ENCODE results near the gene RPN2. TPM values are rescaled to one million over a fixed set of nuclear protein-coding genes. Genes with fewer than 3 reads are reported as not detected.

RPN2 gene
- total and polyA plus RNA-seq, 2 donors (not counting 1 experiment from before 2014, with no cell fraction given), result 262 to 414 TPM

GRCh38 chr20:37236462-37236861 is 57.3 kb downstream of the RPN2 start:
- no peak overlapping the region for H3K4me2 ChIP-seq (ENCODE audit: extremely low read depth, insufficient read depth, low read length)
- TF ChIP-seq EZH2 (IDR thresholded peaks at IDR 0.05; ENCODE audit: low read length, missing control alignments), result no peak
- no peak for TF ChIP-seq CTCF (conservative IDR thresholded peaks at IDR 0.05 in 1 of 2, IDR thresholded peaks at IDR 0.05 in 1 of 2; ENCODE audit: low read depth in 1 of 2, low read length in 2 of 2)
- peaks cover 21% of the 10 kb centered on the region for H3K36me3 ChIP-seq (ENCODE audit: control insufficient read depth, insufficient read depth, low read length)
- H3K79me2 ChIP-seq (ENCODE audit: control insufficient read depth, insufficient read depth, low read length), result no peaks in the 10 kb centered on the region
- H3K9ac ChIP-seq (ENCODE audit: insufficient read depth, low read length), result no peak overlapping the region
- H3K4me1 ChIP-seq (ENCODE audit: control insufficient read depth, extremely low read depth, insufficient read depth, low read length), result peaks cover 7% of the 10 kb centered on the region
- H3K9me3 ChIP-seq (ENCODE audit: control insufficient read depth, insufficient read depth, low read depth, low read length), result no peaks in the 10 kb centered on the region
- no peak overlapping the region for H3K4me3 ChIP-seq (replicated peaks in 1 of 4; ENCODE audit: control extremely low read depth in 1 of 4, insufficient read depth in 1 of 4, low read depth in 3 of 4, low read length in 4 of 4)
- no peak overlapping the region for H3K27ac ChIP-seq (ENCODE audit: insufficient read depth, low read length)
- no peaks in the 10 kb centered on the region for H3K27me3 ChIP-seq (ENCODE audit: control insufficient read depth, insufficient read depth, low read length)
- H4K20me1 ChIP-seq (ENCODE audit: control insufficient read depth, extremely low read depth, insufficient read depth, low read length), result no peaks in the 10 kb centered on the region
- H2AFZ ChIP-seq (ENCODE audit: low read length), result no peak overlapping the region
- no peak for DNase-seq (ENCODE audit: low read depth in 2 of 2)

GRCh38 chr20:37237656-37238055 is 58.5 kb downstream of the RPN2 start:
- no peaks in the 10 kb centered on the region for H3K27me3 ChIP-seq (ENCODE audit: control insufficient read depth, insufficient read depth, low read length)
- TF ChIP-seq CTCF (conservative IDR thresholded peaks at IDR 0.05 in 1 of 2, IDR thresholded peaks at IDR 0.05 in 1 of 2; ENCODE audit: low read depth in 1 of 2, low read length in 2 of 2) (no peak), EZH2 (IDR thresholded peaks at IDR 0.05; ENCODE audit: low read length, missing control alignments) (no peak)
- H4K20me1 ChIP-seq (ENCODE audit: control insufficient read depth, extremely low read depth, insufficient read depth, low read length), result no peaks in the 10 kb centered on the region
- H3K79me2 ChIP-seq (ENCODE audit: control insufficient read depth, insufficient read depth, low read length), result no peaks in the 10 kb centered on the region
- H3K9me3 ChIP-seq (ENCODE audit: control insufficient read depth, insufficient read depth, low read depth, low read length), result no peaks in the 10 kb centered on the region
- H3K4me2 ChIP-seq (ENCODE audit: extremely low read depth, insufficient read depth, low read length), result no peak overlapping the region
- no peak overlapping the region for H2AFZ ChIP-seq (ENCODE audit: low read length)
- no peak overlapping the region for H3K27ac ChIP-seq (ENCODE audit: insufficient read depth, low read length)
- DNase-seq (ENCODE audit: low read depth in 2 of 2), result no peak
- no peak overlapping the region for H3K4me3 ChIP-seq (replicated peaks in 1 of 4; ENCODE audit: control extremely low read depth in 1 of 4, insufficient read depth in 1 of 4, low read depth in 3 of 4, low read length in 4 of 4)
- H3K9ac ChIP-seq (ENCODE audit: insufficient read depth, low read length), result no peak overlapping the region
- H3K36me3 ChIP-seq (ENCODE audit: control insufficient read depth, insufficient read depth, low read length), result peaks cover 18% of the 10 kb centered on the region
- H3K4me1 ChIP-seq (ENCODE audit: control insufficient read depth, extremely low read depth, insufficient read depth, low read length), result peaks cover 7% of the 10 kb centered on the region

- no peaks in the 10 kb centered on the region for H4K20me1 ChIP-seq (ENCODE audit: control insufficient read depth, extremely low read depth, insufficient read depth, low read length)
- no peak overlapping the region for H2AFZ ChIP-seq (ENCODE audit: low read length)
- peak in 1 of 2 donors; percentile 6 for DNase-seq (ENCODE audit: low read depth in 2 of 2)
- no peak for TF ChIP-seq EZH2 (IDR thresholded peaks at IDR 0.05; ENCODE audit: low read length, missing control alignments)
- TF ChIP-seq CTCF (conservative IDR thresholded peaks at IDR 0.05 in 1 of 2, IDR thresholded peaks at IDR 0.05 in 1 of 2; ENCODE audit: low read depth in 1 of 2, low read length in 2 of 2), result no peak
- no peaks in the 10 kb centered on the region for H3K79me2 ChIP-seq (ENCODE audit: control insufficient read depth, insufficient read depth, low read length)
- no peak overlapping the region for H3K27ac ChIP-seq (ENCODE audit: insufficient read depth, low read length)
- H3K4me1 ChIP-seq (ENCODE audit: control insufficient read depth, extremely low read depth, insufficient read depth, low read length), result peaks cover 7% of the 10 kb centered on the region
- H3K9ac ChIP-seq (ENCODE audit: insufficient read depth, low read length), result no peak overlapping the region
- no peak overlapping the region for H3K4me3 ChIP-seq (replicated peaks in 1 of 4; ENCODE audit: control extremely low read depth in 1 of 4, insufficient read depth in 1 of 4, low read depth in 3 of 4, low read length in 4 of 4)
- H3K9me3 ChIP-seq (ENCODE audit: control insufficient read depth, insufficient read depth, low read depth, low read length), result no peaks in the 10 kb centered on the region
- H3K4me2 ChIP-seq (ENCODE audit: extremely low read depth, insufficient read depth, low read length), result no peak overlapping the region
- peaks cover 21% of the 10 kb centered on the region for H3K36me3 ChIP-seq (ENCODE audit: control insufficient read depth, insufficient read depth, low read length)
- H3K27me3 ChIP-seq (ENCODE audit: control insufficient read depth, insufficient read depth, low read length), result no peaks in the 10 kb centered on the region
Observed at GRCh38 chr20:37238426-37238825, 59.3 kb downstream of the RPN2 start.

All from fibroblast of lung (primary cell).